ENCODE measurements around the gene ERBIN.

GRCh38 chr5:66015196-66015960 is 89.0 kb downstream of the ERBIN start:
- TF ChIP-seq GATA2 (IDR thresholded peaks at IDR 0.05; ENCODE audit: low read depth, low read length) (no peak), GATA3 (IDR thresholded peaks at IDR 0.05; ENCODE audit: low read depth, low read length) (no peak)

All from SH-SY5Y (cell line).